GM19395 (cell line): ENCODE results near the gene ZNF512.
"Not testable (repeated sequence)": the region's sequence is repeated elsewhere in the genome, so short reads cannot be mapped to it uniquely, and the experiment has no call there.

Experiments
- ATAC-seq: cut with Tn5 transposase; IDR thresholded peaks from one replicate; pipeline ENCODE4 v1.9.1; 2021; ENCODE audit warnings: mild to moderate bottlenecking, moderate library complexity; ENCODE audit not compliant: unreplicated experiment

The ZNF512 gene

GRCh38 chr2:27630257-27630656 is 47.4 kb downstream of the ZNF512 start:
- not testable (repeated sequence) for ATAC-seq

- ATAC-seq, result no peak
These were observed 51.4 kb downstream of the ZNF512 start for GRCh38 chr2:27634291-27634690.

- no peak for ATAC-seq
These were observed 53.9 kb downstream of the ZNF512 start for GRCh38 chr2:27636766-27637165.

- no peak for ATAC-seq
These were observed 55.3 kb downstream of the ZNF512 start for GRCh38 chr2:27638037-27638637.

- ATAC-seq, result no peak
These were observed 55.9 kb downstream of the ZNF512 start for GRCh38 chr2:27638709-27639108.

GRCh38 chr2:27640722-27641245 is 57.9 kb downstream of the ZNF512 start:
- no peak for ATAC-seq

GRCh38 chr2:27645197-27645596 is 62.4 kb downstream of the ZNF512 start:
- no peak for ATAC-seq

- no peak for ATAC-seq
These were observed 64.4 kb downstream of the ZNF512 start for GRCh38 chr2:27647289-27647688.

GRCh38 chr2:27647737-27648136 is 64.9 kb downstream of the ZNF512 start:
- no peak for ATAC-seq

GRCh38 chr2:27651056-27651455 is 68.2 kb downstream of the ZNF512 start:
- no peak for ATAC-seq

- ATAC-seq, result no peak
These were observed 69.5 kb downstream of the ZNF512 start for GRCh38 chr2:27652341-27652740.

- ATAC-seq, result no peak
These were observed 69.9 kb downstream of the ZNF512 start for GRCh38 chr2:27652790-27653189.

GRCh38 chr2:27653397-27653796 is 70.6 kb downstream of the ZNF512 start:
- no peak for ATAC-seq

- no peak for ATAC-seq
These were observed 72.5 kb downstream of the ZNF512 start for GRCh38 chr2:27655155-27655951.

GRCh38 chr2:27661371-27661770 is 78.5 kb downstream of the ZNF512 start:
- no peak for ATAC-seq

- ATAC-seq, result peak; percentile 75
These were observed 80.7 kb downstream of the ZNF512 start, which contains the start of the genes SLC4A1AP and SUPT7L for GRCh38 chr2:27663285-27664153. Gene SLC4A1AP, plus strand, starts transcription at chr2:27663889. Its CDS starts 26 bp downstream, at chr2:27663915. Gene SUPT7L, minus strand, starts transcription at chr2:27663614. Its CDS starts 1,422 bp downstream, at chr2:27662192.

GRCh38 chr2:27664154-27664574 is 81.3 kb downstream of the ZNF512 start:
- ATAC-seq, result peak; percentile 33

- ATAC-seq, result no peak
These were observed 82.0 kb downstream of the ZNF512 start for GRCh38 chr2:27664622-27665363.

- ATAC-seq, result no peak
These were observed 84.6 kb downstream of the ZNF512 start for GRCh38 chr2:27667446-27667845.

GRCh38 chr2:27671235-27671634 is 88.4 kb downstream of the ZNF512 start:
- no peak for ATAC-seq
